HL-60/S4 (cell line): ENCODE results near the gene DHCR7.

Source experiments
- in situ Hi-C: fragments of 300-500 bp; cut with MboI; formaldehyde crosslinking; loops from 2 replicates; pipeline ENCODE4 v1.14.3; 2022; ENCODE audit warnings: low sequenced_read_pairs

The DHCR7 gene

DNA sequence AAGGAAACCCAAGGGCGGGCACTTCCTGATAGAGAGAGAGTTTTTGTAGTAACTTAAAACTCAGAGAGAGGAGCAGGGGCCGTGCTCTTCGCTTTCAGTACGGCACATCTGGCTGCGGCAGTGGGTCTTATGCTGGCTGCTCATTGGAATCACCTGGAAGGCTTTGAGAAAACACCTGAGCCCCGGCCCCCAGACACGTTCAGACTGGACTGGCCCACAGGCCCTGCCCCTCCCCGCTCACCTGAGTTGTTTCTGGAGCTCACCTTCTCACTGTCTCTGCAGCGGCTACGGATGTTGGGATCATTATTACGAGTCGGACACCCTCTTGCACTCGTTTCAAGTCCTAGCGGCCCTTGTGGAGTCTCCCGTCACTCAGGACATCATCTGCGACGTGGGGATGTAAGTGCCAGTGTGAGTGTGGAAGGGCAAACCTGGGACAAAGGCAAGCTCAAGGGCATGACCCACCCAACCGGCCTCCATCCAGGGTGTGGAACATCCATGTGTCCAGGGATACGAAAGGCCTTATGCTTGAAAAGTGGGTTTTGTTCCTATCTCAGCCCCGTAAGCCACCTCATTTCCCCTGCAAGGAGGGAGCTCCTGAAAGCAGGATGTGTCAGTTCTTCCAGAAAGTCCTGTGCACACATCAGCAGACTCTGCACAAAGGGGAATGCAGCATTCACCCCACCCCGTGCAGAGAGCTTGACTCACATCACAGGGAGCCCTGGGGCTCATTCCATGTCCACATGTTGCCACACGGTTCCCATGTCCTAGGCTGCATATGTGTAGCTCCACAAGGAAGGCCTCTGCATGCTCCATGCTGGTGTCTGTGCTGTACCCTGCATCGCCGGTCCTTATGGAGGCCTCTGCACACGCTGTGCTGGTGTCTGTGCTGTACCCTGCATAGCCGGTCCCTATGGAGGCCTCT lies 10.2 kb upstream of the DHCR7 start:
- in situ Hi-C loops: no loop called here

DNA sequence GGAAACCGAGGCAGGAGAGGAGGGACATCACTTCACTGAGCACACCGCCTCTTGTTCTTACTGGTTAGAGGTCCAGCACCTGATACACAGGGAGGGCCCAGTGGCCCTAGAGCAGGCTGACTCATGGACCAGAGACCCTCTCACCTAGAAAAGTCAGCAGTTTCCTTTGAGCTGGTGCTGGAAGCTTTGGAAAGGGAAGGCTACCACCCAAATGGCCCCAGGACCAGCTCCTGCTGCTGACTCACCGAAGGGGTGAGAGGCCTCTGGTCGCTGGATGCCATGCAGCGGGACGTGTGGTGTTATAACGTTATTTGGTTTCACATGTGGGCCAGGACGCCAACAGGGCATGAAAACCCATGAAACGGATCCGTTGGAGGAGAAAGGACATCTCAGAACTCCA lies 8.6 kb upstream of the DHCR7 start:
- in situ Hi-C loops: no loop called here

DNA sequence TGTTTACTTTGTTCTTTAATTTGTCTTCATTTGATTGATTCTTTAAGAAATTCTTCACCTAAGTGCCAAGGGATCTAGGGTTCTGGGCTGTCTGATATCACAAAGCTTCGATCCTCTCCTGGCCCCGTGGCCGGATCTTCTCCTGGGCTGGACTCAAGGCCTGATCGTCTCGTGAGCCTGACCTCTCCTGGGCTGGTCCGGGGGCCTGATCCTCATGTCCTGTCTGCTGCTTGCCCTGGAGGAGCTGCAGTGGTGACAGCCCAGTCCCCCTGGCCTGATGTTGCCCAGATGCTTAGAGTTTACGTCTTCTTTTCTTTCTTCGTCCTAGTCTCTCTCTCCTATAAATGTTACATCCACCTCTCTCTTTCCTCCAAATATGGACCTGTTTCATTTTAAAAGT lies 8.1 kb upstream of the DHCR7 start:
- in situ Hi-C loops: no loop called here

DNA sequence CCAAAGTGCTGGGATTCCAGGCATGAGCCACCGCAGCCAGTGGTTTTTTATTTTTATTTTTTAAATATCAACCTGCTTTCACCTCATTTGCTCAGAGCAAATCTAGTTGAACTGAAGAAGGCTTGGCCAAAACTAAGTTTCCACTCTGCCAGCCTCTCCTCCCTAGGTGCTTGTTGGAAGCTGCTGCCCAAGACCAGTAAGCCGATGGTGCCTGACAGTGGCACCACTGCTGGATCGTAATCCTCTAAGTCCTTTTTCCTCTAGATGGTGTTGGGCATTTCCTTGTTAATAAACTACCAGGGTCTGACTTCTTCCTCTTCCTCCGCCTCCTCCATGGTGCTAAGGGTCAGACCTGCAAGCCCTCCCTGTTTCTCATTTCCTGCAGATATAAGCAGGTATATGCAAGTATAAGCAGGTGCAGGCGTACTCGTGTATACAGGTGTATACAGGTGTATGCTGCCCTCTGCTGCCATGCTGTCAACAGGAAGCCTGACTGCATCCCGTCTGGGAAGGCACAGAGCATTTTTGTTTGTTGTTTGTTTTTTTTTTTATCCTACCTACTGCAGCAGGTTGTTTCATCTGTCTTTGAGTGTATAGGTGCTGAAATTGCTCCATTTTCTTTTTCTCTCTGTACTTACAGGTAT lies 6.4 kb upstream of the DHCR7 start:
- in situ Hi-C loops: no loop called here

DNA sequence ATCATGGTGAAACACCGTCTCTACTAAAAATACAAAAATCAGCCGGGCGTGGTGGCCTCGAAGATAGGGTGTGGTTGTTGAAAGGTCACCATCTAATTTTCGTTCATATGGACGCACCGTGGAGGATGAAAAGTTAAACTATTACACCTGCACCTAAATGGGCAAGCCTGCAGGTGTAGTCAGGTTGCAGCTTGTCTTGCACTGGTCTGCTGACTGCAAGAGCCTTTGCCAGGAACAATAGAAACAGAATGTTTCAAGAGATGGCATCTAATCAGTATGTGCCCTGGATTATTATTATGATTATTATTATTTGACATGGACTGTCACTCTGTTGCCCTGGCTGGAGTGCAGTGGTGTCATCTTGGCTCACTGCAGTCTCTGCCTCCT lies 5.7 kb upstream of the DHCR7 start:
- in situ Hi-C loops: no loop called here

DNA sequence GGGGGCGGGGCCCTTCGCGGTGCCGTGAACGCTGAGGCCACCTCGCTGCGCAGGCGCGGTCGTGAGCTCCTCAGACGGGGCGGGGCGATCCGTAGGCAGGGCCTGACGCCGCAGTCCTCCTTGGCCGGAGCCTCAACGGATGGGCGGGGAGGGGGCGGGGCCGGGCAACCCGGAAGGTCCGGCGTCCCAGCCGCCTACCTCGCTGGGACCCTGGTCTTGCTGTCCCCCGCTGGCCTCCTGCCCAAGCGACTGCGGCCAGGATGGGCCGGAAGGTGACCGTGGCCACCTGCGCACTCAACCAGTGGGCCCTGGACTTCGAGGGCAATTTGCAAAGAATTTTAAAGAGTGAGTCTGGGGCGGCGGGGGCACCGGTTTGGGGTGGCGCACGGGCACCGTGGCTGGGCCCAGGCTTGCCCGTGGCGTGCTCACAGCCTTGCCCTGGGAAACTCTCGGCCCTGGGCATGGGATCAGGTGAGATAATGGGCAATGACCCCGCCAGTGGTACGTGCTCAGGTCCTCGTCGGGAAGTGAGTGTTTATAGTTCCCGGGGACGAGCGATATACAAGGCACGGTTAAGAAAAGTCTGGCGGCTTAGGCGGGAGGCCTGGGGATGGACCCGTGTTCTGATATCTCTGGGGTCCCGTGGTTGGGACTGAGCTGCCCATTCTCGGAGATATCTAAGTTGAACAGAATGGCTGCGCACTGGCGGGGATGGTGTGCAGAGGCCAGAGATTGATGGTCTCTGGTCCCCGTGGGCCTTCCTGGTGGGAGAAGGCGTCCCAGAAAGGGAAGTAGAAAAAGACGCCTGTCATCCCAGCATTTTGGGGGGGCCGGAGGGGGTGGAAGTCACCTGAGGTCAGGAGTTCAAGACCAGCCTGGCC lies 5.1 kb upstream of the DHCR7 start, which contains the start of gene NADSYN1:
Gene NADSYN1, plus strand, starts transcription at position 167 of the 881 bp plus-strand sequence. Its CDS starts 94 bp downstream, at position 261.
- in situ Hi-C loops: no loop called here

DNA sequence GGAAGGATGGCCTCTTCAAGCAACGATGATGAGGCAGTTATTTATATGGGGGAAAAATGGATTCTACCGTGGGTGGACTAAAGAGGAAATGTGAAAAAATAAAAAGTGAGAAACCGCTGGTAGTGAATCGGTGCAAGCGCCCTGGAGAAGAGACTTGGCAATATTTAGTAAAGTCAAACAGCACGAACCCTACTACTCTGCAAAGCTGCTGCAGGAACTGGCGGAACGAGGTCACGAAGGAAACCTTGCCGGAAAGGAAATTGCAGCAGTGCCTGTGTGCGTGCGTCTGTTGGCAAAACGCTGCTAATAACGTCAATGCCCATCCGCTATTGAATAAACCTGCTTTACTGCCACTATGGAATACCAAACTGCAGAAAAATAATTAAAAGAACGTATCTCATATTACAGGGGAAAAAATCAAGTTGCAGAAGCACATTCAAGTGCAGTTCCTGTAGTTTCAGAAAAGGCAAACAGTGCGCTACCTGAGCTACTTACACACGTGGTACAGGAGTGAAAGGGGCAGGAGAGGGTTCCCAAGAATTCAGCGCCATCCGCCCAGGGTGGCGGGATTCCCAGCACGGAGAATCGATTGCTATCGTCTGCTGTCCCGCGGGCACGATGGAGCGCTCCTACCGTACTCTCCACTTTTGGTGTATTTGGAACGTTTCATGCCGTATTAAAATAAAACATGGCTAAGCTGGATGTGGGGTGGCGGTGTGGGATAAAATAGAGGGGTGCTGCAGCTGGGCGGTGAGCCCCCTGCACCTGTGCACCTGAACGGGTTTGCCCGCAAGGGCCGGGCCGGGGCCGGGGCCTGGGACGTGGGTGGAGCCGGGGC lies 4.2 kb upstream of the DHCR7 start:
- in situ Hi-C loops: no loop called here

DNA sequence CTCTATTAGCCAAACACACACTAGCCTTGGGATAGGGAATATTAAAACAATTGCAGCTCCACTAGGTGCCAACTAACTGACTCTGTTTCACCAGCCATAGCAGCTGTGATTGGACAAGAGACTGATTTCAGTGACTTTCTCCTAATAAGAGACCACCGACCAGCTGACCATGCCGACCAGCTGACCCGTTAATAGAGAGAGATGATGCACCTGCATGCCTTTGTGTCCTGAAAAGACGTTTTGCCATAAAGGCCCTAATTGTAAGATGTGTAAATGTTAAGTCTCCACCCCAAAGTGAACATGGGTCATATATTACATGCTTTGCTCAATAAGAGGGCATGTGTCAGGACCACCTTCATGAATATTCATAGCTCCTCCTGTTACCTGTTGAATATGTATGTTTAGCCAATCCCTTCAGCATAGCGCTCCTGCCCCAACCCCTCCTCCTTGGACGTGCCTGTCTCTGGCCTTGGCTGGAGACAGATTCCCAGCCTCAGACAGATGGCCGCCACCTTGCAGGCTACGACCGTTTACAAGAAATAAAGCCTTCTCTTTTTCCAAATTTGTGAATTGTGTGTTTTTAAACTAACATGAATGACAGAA lies 3.5 kb upstream of the DHCR7 start:
- in situ Hi-C loops: no loop called here

DNA sequence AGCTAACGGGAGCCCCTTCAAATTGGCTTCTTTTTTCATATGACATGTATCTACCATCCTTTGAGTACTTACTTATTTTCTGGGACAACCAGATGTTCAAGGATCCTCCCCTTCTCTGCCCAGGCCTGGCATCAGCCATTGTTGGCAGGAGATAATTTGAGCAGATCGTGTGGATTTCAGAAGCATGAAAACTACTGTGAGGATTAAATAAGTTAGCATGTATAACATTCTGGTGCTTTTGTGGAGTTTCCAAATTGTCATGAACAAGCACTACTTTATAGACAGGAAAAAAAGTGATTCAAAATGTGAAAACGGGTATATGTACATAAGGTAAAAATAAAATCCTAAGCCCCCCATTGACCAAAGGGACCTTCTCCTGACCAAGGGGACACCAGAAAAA lies 2.7 kb upstream of the DHCR7 start:
- in situ Hi-C loops: no loop called here

DNA sequence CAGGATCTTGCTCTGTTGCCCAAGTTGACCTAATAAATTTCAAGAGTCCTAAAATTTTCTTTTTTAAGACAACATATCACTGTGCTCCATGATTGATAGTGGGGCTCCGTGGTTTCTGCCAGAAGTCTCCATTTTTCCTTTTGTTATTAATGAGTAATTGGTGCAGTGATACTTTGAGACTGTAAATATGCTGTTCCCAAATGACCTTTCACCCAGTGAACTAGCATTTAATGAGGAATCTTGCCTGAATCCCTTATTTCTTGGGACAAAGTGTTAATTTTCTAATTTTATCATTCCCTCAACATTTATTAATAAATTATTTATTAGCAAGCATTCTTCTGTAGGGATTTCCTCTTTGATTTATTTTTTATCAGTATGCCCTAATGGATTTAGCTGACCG lies 2.3 kb upstream of the DHCR7 start:
- in situ Hi-C loops: no loop called here

DNA sequence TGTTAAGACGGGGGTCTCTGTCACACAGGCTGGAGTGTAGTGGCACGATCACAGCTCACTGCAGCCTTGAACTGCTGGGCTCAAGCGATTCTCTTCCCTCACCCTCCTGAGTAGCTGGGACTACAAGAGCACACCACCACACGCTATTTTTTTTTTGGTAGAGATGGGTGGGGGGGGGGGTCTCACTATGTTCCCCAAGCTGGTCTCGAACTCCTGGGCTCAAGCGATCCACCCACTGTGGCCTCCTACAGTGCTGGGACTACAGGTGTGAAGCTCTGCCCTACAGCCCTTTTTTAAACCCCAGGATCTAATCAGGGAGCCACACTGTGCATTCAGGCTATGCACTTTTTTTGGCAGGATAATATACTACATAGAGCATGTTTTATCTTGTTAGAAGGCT lies 1.4 kb upstream of the DHCR7 start:
- in situ Hi-C loops: loop anchor here (25.0 kb wide), 1 partner anchor 88 kb away; the partner anchor contains the start of genes KRTAP5-7, KRTAP5-8 and KRTAP5-9

DNA sequence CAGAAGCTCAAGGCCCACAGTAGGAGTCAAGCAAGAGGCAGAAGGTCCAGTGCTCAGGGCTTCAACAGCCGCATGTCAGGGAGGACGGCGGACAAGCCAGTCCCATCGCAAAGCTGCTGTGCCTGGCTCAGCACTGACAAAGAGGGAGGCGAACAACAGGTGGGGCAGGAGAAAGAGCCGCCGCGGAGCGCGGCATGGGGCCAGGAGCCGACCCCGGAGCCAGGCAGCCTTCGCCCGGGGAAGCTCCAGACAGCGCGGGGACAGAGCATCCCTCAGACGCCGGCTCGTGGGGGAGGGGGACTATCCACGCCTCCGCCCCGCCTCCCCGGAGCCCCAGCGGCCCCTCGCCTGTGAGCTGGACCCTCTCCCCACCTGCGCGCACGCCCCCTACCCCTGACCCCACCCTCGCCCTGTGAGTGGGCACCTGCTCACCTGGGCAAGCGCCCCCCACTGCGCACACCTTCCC lies 369 bp downstream of the DHCR7 start:
- in situ Hi-C loops: loop anchor here (25.0 kb wide), 1 partner anchor 89 kb away; the partner anchor contains the start of genes KRTAP5-7, KRTAP5-8 and KRTAP5-9

DNA sequence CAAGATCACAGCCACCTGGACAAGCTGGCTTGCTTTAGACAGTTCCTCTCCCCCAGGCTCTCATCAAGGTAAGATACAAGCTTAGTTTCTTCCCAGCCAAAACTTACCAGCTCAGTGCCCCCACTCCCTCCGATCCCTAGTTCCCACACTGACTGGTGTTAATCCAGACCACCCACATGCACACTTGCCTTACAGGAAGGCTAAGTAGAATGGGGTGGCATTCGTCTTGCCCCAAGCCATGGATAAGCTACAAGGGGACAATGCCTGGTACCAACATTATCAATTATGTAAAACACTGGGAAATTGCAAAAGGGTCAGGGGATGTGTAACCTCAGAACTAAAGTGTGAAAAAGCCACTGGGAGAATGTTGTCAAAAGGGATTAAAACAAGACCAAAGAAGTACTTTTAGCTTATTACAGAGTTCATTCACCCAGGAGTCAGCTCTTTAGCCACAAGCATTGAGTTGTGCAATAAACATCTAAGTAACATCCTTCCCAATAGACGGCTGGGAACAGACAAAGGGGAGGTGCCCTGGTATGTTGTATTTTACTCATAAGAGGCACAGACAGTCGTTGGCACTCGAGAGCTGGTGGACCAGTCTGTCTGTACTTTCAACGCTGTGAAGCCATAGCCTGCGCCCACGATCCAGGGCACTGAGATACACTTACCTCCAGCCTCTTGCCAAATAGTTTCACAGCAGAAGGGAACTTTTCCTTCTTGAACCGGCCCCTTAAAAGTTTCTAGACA lies 1.1 kb downstream of the DHCR7 start:
- in situ Hi-C loops: loop anchor here (25.0 kb wide), 1 partner anchor 90 kb away; the partner anchor contains the start of genes KRTAP5-7, KRTAP5-8 and KRTAP5-9

DNA sequence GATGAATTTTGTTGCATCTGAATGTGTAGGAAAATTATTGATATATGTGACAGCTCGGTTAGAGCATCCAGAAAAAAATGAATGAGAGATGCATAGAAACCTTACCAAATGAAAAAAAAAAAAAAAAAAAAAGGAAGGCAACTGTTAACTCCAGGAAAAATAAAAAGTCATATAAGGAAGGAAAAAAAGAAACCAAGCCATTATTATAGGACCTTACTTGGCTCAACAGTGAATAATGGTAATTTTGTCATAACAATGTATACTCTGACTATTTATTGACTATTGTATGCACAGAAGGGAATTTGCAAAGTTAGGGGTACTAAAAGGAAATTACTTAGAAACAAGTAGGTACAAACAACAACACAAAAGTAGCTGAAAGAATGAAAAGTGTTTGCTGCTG lies 2.0 kb downstream of the DHCR7 start:
- in situ Hi-C loops: loop anchor here (25.0 kb wide), 1 partner anchor 91 kb away; the partner anchor contains the start of genes KRTAP5-7, KRTAP5-8 and KRTAP5-9

DNA sequence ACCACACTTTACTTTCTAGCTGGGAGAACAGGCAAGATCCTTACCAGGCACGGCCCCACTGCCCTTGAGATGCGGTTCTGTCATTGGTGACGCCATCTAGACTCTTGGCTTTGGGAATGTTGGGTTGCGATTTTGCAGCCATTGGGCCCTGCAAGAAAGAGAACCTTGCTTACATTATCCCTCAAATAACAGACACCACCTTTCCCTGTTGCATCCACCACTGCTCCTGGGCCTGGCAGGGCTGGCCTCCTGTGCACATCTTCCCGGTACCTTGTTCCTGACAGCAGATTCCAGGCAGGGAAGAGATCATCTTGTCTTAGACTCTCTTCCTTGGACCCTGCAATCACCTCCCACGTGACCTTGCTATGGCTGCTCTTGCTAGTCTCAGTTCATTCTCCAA lies 3.4 kb downstream of the DHCR7 start:
- in situ Hi-C loops: loop anchor here (25.0 kb wide), 1 partner anchor 92 kb away; the partner anchor contains the start of genes KRTAP5-7, KRTAP5-8 and KRTAP5-9

DNA sequence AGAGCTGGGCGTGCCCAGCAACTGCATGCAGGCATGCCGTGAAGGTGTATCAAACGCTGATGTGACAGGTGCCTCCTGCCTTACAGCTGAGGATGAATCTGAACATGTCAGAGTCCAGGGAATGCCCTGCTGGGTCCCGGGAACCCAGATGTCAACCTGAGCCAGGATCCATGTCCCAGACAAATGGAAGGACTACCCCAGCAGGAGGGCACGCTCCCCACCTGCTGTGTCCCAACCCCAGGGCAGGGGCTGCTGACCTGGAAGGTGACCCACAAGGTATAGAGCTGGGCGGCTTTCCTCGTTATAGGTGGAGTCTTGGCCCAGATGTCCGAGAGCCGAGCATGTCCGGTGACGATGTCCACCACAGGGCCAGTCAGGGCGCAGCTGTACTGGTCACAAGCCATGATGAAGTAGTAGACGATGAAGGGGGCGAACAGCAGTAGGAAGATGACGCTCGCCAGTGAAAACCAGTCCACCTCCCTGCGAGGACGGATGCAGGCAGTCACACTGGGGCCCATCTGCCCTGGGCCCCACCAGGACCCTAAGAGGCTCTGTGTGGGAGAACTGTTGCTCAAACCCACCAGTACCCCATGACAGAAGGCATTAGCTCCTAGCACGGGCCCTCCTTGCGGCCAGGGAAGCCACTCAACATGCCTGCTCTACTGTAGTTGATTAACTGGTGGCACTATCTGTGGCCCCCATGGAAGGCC lies 4.3 kb downstream of the DHCR7 start:
- in situ Hi-C loops: loop anchor here (25.0 kb wide), 1 partner anchor 93 kb away; the partner anchor contains the start of genes KRTAP5-7, KRTAP5-8 and KRTAP5-9

DNA sequence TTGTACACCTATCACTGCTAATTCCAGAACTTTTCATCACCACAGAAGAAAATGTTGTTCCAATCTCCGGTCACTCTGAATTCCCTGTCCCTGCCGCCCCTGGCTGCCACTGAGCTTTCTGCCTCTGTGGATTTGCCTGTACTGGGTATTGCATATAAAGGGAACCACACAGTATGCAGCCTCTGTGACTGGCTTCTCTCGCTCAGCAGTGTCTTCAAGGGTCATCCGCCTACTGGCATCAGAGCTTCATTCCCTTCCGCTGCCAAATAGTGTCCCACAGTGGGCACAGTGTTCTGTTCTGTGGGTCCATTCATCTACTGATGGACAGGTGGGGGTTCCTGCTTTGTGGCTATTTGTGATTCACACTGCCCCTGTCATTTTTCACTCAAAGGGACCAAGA lies 5.3 kb downstream of the DHCR7 start:
- in situ Hi-C loops: loop anchor here (25.0 kb wide), 1 partner anchor 94 kb away; the partner anchor contains the start of genes KRTAP5-7, KRTAP5-8 and KRTAP5-9

DNA sequence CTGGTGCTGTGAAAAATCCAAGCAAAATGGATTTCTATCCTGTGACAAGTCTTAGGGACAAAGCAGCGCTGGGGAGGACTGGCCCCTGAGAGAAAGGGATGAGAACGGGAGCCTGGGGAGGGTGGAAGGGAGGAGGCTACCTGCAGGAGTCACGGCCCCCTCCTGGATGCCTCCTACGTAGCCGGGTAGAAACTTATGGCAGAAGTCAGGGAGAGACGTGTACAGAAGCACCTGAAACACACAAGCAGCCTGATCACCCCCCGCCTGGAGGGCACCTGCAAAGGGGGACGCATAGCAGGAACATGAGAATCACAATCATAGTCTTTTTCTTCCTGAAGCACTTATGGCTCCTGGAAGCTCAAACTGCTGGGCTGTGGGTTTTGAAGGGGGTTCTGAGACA lies 6.1 kb downstream of the DHCR7 start:
- in situ Hi-C loops: loop anchor here (25.0 kb wide), 1 partner anchor 95 kb away; the partner anchor contains the start of genes KRTAP5-7, KRTAP5-8 and KRTAP5-9
